RCC 7860 (cell line): Measurements from ENCODE around the gene RNU2-63P.
"Not testable (repeated sequence)": the region's sequence is repeated elsewhere in the genome, so short reads cannot be mapped to it uniquely, and the experiment has no call there.

Experiments
- DNase-seq: peaks from one replicate; pipeline ENCODE4 v3.0.0-alpha.2; 2015; ENCODE audit warnings: low spot score
- FAIRE-seq: peaks from 2 replicates; lab custom pipeline; 2012; peaks lifted over from hg19 to GRCh38; lab: Jason Lieb, UNC

Gene RNU2-63P

GRCh38 chr2:88016086-88016959, at the start of gene RNU2-63P:
Gene RNU2-63P, minus strand, starts transcription at chr2:88016547.
- peak; percentile 99 for DNase-seq
- peak; percentile 79 for FAIRE-seq

DNA sequence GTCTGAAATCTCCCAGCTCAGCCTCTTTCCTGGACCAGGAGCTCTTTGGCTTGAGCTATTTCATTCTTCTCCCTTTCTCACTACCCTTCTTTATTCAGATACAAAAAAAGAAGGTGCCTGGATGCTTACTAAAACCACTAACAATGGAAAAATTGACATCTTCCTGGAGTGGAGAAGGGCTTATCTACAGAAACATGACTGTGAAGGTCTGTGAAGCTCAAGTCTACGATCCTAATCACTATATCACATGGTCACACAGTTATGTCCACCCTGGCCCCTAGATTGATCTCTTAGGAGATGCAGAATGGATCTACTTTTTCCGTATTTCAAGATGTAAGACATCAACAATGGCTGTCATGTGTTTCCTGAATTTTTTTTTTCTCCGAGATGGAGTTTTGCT, 44.9 kb upstream of the RNU2-63P start:
- no peak for FAIRE-seq

DNA sequence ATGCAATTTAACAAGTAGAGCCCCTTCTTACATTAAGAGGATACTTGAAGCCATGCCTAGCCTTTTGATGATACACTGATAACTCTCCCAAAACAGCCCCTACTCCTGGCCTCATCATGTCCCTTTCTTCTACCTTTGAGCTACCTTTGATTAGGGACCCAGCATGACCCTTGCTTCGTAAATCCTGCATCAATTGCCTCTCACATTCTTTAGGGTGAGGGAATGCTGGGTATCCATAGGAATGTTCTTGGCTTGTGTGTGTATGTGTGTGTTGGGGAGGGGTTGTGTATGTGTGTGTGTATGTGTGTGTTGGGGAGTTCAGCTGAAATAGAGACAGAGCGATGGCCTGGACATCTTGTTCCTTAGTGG, 44.5 kb upstream of the RNU2-63P start:
- DNase-seq: no peak
- no peak for FAIRE-seq

More for the DNA sequence above, 44.9 kb upstream of the RNU2-63P start:
- no peak for DNase-seq

- peak; percentile 65 for FAIRE-seq
- peak; percentile 61 for DNase-seq
These were observed 43.9 kb upstream of the RNU2-63P start for GRCh38 chr2:88059979-88060906.

- DNase-seq (no peak), FAIRE-seq (no peak)
These were observed 41.8 kb upstream of the RNU2-63P start for GRCh38 chr2:88058191-88058590.

- FAIRE-seq (peak; percentile 95), DNase-seq (peak; percentile 94)
These were observed 41.1 kb upstream of the RNU2-63P start for GRCh38 chr2:88057437-88057844.

- FAIRE-seq (peak; percentile 48), DNase-seq (peak; percentile 91)
These were observed 39.2 kb upstream of the RNU2-63P start, which contains the start of gene KRCC1 for GRCh38 chr2:88055371-88056128. Gene KRCC1, minus strand, starts transcription at chr2:88055783. Its CDS starts 27,220 bp downstream, at chr2:88028563.

DNA sequence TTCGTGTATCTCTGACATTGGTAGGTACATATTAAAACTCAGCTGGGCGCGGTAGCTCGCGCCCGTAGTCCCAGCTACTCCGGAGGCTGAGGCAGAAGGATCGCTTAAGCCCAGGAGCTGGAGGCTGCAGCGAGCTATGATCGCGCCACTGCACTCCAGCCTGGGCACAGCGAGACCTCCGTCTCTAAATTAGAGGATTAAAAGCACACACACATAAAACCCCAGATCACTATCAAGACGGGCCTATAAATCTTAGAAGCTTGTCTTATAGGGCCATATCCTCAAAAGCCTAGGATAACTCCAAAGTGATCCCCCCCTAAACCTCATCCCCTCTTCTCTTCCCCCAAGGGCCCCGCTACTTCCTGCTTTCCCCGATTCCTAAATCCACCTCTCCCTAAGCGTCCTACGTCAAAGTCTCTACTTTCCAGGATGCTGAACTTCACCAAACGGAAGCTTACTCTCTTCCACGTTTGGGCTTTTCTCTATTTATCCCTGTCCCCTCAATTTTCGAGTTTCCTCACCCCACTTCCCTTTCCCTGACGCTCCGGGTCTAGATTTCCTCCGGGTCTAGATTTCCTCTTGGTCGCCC, 38.5 kb upstream of the RNU2-63P start:
- DNase-seq: no peak
- no peak for FAIRE-seq

DNA sequence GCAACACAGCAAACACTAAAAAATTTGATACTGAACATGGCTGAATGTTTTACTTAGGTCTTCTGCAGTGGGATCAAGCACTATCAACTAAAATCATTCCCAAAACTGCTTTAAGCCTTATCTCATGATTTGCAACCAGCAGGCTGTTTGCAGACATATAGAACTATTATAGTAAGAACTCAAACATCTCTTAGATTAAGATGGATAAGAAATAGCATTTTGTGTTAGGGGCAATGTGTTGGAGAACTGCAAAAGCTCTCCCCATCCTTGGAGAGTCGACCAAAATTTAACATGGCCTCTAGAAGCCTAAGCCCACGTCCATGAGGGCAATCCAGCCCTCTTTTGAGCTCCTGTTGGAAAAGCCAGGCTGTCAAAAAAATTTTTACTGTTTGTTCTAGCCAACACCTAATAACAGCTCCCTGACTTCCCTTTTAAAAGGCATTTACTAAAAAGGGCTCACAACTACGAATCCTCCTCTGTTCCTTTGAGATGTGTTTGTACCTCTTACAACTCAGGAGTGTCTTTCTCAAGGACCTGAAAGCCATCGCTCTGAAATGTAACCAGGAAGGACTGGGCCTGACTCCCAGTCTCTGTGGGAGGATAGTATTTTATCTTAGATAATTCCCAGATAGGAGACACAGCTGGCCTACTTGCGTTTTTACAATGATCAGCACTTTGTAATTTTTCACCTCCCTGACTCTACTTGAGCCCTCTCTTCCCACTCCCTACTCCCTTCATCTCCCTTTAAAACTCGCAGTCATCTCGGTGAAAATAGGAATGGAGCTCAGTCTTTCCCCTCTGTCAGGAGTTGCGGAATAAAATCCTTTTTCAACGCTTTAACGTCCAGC, 37.8 kb upstream of the RNU2-63P start:
- DNase-seq: peak; percentile 26
- FAIRE-seq: no peak

GRCh38 chr2:88053296-88053695, 36.9 kb upstream of the RNU2-63P start:
- FAIRE-seq: no peak
- DNase-seq: no peak

DNA sequence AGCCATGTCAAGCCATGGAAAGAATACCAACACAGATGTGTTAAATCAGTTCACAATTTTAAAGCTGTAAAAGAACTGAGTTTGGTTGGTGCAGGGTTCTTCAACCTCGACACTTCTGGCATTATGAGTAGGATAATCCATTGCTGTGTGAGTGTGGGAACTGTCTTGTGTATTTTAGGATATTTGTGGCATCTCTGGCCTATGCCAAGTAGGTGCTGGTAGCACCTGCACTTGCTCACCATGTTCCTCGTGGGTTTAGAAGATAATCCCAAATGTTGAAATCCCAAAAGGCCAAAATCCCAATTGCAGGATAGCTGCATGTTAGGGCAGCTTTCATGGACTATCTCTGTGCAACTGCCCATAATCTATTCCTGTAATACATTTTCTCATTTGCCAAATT, 35.4 kb upstream of the RNU2-63P start:
- FAIRE-seq (no peak), DNase-seq (no peak)

- no peak for DNase-seq
- no peak for FAIRE-seq
These were observed 33.3 kb upstream of the RNU2-63P start for GRCh38 chr2:88049622-88050021.

DNA sequence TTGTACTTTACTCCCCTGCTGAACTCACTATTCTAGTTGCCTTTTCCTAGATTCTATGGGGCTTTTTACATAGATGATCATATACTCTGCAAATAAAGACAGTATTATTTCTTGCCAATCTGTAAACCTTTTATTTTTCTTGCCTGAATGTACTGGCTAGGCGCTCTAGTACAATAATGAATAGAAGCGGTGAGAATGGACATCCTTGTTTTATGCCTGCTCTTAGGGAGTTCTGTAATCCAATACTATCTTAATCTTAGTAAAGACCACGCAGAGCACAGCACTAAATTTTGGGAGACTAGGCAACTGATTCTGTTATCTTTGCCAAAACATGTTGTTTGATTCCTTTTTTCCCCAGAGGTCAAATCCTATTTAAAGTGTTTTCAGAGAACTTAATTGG, 32.2 kb upstream of the RNU2-63P start:
- FAIRE-seq (no peak), DNase-seq (no peak)

DNA sequence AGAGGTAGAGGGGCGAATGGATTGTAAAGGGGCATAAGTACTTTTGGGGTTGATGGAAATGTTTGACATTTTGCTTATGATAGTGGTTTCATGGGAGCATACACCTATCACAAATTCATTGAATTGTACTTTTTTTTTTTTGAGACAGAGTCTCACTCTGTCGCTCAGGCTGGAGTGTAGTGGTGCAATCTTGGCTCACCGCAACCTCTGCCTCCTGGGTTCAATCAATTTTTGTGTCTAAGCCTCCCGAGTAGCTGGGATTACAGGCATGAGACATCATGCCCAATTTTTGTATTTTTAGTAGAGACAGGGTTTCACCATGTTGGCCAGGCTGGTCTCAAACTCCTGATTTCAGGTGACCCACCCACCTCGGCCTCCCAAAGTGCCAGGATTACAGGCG, 29.2 kb upstream of the RNU2-63P start:
- not testable (repeated sequence) for FAIRE-seq, DNase-seq

GRCh38 chr2:88042476-88042875, 26.1 kb upstream of the RNU2-63P start:
- DNase-seq: no peak
- FAIRE-seq: no peak

- FAIRE-seq: peak; percentile 99
These were observed 22.1 kb upstream of the RNU2-63P start for GRCh38 chr2:88038263-88039105.

GRCh38 chr2:88036606-88037005, 20.3 kb upstream of the RNU2-63P start:
- no peak for FAIRE-seq
- no peak for DNase-seq

More at GRCh38 chr2:88038263-88039105, 22.1 kb upstream of the RNU2-63P start:
- DNase-seq: peak; percentile 98

GRCh38 chr2:88036182-88036581, 19.8 kb upstream of the RNU2-63P start:
- FAIRE-seq (no peak), DNase-seq (no peak)
